Fibroblast of lung (primary cell): Measurements from ENCODE around the gene SEMA4D.

Source experiments
- CTCF ChIP-seq, 2 donors: IDR thresholded peaks in 1 of 2; conservative IDR thresholded peaks in 1 of 2; 1 replicate in 1 of 2; 2 replicates in 1 of 2; pipeline ENCODE4 v1.5.1; 2011 to 2012; ENCODE audit warnings: low read length in 2 of 2, control low read depth in 1 of 2, inconsistent platforms in 1 of 2, low read depth in 1 of 2, mild to moderate bottlenecking in 1 of 2
- EZH2 ChIP-seq: IDR thresholded peaks from 2 replicates; pipeline ENCODE4 v1.5.1; 2012; ENCODE audit warnings: low read length, control low read depth, mild to moderate bottlenecking; ENCODE audit errors: missing control alignments

- TF ChIP-seq CTCF (conservative IDR thresholded peaks at IDR 0.05 in 1 of 2, IDR thresholded peaks at IDR 0.05 in 1 of 2; ENCODE audit: low read depth in 1 of 2, low read length in 2 of 2) (no peak), EZH2 (no peak)
These were observed 49.1 kb downstream of the SEMA4D start for GRCh38 chr9:89448821-89449220.
